ENCODE data around the gene ZFAND6.

The ZFAND6 gene

DNA sequence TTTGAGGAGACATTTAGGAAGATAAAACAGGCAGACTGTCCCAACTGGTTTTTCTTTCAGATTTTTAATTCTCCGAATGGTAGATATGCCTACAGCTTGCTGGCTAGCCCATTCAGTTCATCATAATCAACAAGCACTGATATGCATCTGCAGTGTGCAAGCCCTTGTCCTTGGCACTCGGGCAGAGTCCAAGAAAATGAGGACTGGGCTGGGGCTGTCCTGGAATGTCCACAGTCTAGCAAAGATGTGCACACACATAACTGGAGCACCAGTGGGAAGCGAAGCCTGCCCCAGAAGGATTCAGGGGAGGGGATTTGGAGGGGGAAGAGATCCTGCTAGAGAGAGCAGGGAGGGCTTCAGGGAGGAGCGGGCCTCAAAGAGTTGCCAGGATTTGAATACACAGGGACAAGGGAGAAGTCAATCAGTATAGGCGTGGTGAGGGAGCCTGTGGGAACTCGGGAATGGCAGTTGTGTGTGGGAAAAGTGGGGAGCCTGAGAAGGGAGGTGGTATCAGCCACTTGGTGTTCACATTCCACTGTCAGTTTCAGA lies 102.1 kb downstream of the ZFAND6 start:
- Histone ChIP-seq H3K4me1 (ENCODE audit: control insufficient read depth, insufficient read depth, low read length) (no peaks in the 10 kb centered on the region), H3K36me3 (ENCODE audit: control insufficient read depth, insufficient read depth, low read length) (peaks cover 14% of the 10 kb centered on the region), H3K9me3 (ENCODE audit: control insufficient read depth, insufficient read depth, low read length) (no peaks in the 10 kb centered on the region), H3K9ac (ENCODE audit: low read depth, low read length) (no peak overlapping the region), H3K27me3 (ENCODE audit: control insufficient read depth, insufficient read depth, low read length) (no peaks in the 10 kb centered on the region), H3K4me3 (ENCODE audit: low read depth, low read length) (no peak overlapping the region)

DNA sequence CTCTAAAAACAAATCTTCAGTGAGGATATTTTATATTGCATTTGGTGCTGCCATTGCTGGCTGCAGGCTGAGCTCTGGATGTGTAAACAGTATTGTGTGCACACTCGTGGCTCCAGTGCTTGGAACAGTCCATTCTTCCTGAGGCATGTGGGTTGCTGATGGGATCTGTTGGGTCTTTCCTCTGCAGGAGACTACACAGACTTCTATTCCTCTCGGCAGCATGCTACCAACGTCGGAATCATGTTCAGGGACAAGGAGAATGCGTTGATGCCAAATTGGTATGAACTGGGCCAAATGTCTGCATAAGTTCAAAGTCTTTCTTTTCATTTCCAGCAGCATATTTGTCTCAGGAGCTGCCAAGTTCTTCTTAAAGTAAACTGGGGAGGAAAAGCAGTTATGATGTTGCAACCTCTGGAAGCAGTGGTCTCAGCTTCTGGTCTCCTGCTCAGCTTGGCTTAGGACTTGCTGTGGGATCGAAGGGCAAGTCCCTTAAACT lies 102.6 kb downstream of the ZFAND6 start:
- Histone ChIP-seq H3K9ac (ENCODE audit: low read depth, low read length) (no peak overlapping the region), H3K36me3 (ENCODE audit: control insufficient read depth, insufficient read depth, low read length) (peaks cover 14% of the 10 kb centered on the region), H3K9me3 (ENCODE audit: control insufficient read depth, insufficient read depth, low read length) (no peaks in the 10 kb centered on the region), H3K27me3 (ENCODE audit: control insufficient read depth, insufficient read depth, low read length) (no peaks in the 10 kb centered on the region), H3K4me1 (ENCODE audit: control insufficient read depth, insufficient read depth, low read length) (no peaks in the 10 kb centered on the region), H3K4me3 (ENCODE audit: low read depth, low read length) (no peak overlapping the region)

DNA sequence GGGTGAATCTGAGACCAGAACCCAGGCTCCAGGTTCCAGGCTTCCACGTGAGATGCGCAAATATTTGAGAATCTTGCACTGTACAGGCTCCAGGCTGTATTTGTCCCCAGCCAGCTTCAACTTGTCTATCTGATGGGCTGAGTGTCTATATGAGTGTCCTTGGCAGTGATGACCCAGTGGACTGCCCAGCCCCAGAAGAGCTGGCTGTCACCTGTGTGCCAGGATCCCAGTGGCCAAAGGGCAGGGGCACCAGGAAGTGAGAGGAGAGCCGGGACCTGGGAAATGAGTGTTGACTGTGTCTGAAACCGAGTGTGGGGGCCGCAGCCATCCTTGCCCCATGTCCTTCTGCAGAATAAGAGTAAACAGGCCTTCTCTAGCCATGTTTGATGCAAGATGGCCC lies 103.7 kb downstream of the ZFAND6 start:
- Histone ChIP-seq H3K27me3 (ENCODE audit: control insufficient read depth, insufficient read depth, low read length) (no peaks in the 10 kb centered on the region), H3K9me3 (ENCODE audit: control insufficient read depth, insufficient read depth, low read length) (no peaks in the 10 kb centered on the region), H3K9ac (ENCODE audit: low read depth, low read length) (no peak overlapping the region), H3K36me3 (ENCODE audit: control insufficient read depth, insufficient read depth, low read length) (peaks cover 11% of the 10 kb centered on the region), H3K4me1 (ENCODE audit: control insufficient read depth, insufficient read depth, low read length) (no peaks in the 10 kb centered on the region), H3K4me3 (ENCODE audit: low read depth, low read length) (no peak overlapping the region)

GRCh38 chr15:80163897-80164296 lies 104.4 kb downstream of the ZFAND6 start:
- H3K4me3 ChIP-seq (ENCODE audit: low read depth, low read length): no peak overlapping the region
- no peaks in the 10 kb centered on the region for H3K9me3 ChIP-seq (ENCODE audit: control insufficient read depth, insufficient read depth, low read length)
- no peaks in the 10 kb centered on the region for H3K27me3 ChIP-seq (ENCODE audit: control insufficient read depth, insufficient read depth, low read length)
- H3K9ac ChIP-seq (ENCODE audit: low read depth, low read length): no peak overlapping the region
- H3K4me1 ChIP-seq (ENCODE audit: control insufficient read depth, insufficient read depth, low read length): no peaks in the 10 kb centered on the region
- peaks cover 10% of the 10 kb centered on the region for H3K36me3 ChIP-seq (ENCODE audit: control insufficient read depth, insufficient read depth, low read length)

DNA sequence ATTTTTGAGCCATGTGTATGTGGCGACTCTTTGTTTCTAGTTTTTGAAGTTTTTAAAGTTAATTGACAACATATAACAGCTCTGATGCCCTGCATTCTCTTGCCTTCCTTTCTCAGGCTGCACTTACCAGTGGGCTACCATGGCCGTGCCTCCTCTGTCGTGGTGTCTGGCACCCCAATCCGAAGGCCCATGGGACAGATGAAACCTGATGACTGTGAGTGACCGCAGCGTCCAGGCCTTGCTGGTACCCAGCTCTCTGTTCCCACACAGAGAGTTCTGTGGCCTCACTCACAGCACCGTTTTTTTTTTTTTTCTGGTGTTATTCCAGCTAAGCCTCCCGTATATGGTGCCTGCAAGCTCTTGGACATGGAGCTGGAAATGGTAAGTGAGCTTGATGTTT lies 108.5 kb downstream of the ZFAND6 start:
- H3K9me3 ChIP-seq (ENCODE audit: control insufficient read depth, insufficient read depth, low read length): no peaks in the 10 kb centered on the region
- no peaks in the 10 kb centered on the region for H3K4me1 ChIP-seq (ENCODE audit: control insufficient read depth, insufficient read depth, low read length)
- no peaks in the 10 kb centered on the region for H3K36me3 ChIP-seq (ENCODE audit: control insufficient read depth, insufficient read depth, low read length)
- no peak overlapping the region for H3K9ac ChIP-seq (ENCODE audit: low read depth, low read length)
- H3K27me3 ChIP-seq (ENCODE audit: control insufficient read depth, insufficient read depth, low read length): no peaks in the 10 kb centered on the region
- H3K4me3 ChIP-seq (ENCODE audit: low read depth, low read length): no peak overlapping the region

GRCh38 chr15:80168421-80168820 lies 108.9 kb downstream of the ZFAND6 start:
- Histone ChIP-seq H3K9ac (ENCODE audit: low read depth, low read length) (no peak overlapping the region), H3K4me3 (ENCODE audit: low read depth, low read length) (no peak overlapping the region), H3K9me3 (ENCODE audit: control insufficient read depth, insufficient read depth, low read length) (no peaks in the 10 kb centered on the region), H3K36me3 (ENCODE audit: control insufficient read depth, insufficient read depth, low read length) (no peaks in the 10 kb centered on the region), H3K27me3 (ENCODE audit: control insufficient read depth, insufficient read depth, low read length) (no peaks in the 10 kb centered on the region), H3K4me1 (ENCODE audit: control insufficient read depth, insufficient read depth, low read length) (no peaks in the 10 kb centered on the region)

DNA sequence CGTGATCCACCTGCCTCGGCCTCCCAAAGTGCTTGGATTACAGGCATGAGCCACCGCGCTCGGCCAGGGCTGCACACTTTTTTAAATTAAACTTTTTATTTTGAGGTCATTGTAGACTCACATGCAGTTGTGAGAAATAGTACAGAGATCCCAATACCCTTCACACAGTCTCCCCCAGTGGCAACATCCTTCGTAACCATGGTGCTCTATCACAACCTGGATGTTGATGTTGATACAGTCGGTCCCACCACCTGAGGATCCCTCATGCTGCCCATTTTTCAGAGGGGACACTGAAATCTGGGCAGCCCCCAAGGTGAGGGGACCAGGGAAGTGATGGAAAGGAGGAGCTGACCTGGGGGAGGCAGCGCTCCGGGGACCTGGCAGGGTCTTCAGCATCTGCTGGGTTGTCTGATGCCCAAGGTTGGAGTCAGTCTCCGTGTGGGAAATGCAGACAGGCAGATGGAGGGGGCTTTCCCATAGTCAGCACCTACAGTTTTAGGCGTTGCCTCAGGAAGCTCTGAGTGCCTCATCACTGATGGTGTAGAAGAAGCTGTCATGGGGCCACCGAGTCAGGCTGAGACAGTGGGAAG lies 110.4 kb downstream of the ZFAND6 start:
- no peaks in the 10 kb centered on the region for H3K4me1 ChIP-seq (ENCODE audit: control insufficient read depth, insufficient read depth, low read length)
- no peak overlapping the region for H3K9ac ChIP-seq (ENCODE audit: low read depth, low read length)
- H3K27me3 ChIP-seq (ENCODE audit: control insufficient read depth, insufficient read depth, low read length): no peaks in the 10 kb centered on the region
- peaks cover 3% of the 10 kb centered on the region for H3K36me3 ChIP-seq (ENCODE audit: control insufficient read depth, insufficient read depth, low read length)
- no peak overlapping the region for H3K4me3 ChIP-seq (ENCODE audit: low read depth, low read length)
- no peaks in the 10 kb centered on the region for H3K9me3 ChIP-seq (ENCODE audit: control insufficient read depth, insufficient read depth, low read length)

DNA sequence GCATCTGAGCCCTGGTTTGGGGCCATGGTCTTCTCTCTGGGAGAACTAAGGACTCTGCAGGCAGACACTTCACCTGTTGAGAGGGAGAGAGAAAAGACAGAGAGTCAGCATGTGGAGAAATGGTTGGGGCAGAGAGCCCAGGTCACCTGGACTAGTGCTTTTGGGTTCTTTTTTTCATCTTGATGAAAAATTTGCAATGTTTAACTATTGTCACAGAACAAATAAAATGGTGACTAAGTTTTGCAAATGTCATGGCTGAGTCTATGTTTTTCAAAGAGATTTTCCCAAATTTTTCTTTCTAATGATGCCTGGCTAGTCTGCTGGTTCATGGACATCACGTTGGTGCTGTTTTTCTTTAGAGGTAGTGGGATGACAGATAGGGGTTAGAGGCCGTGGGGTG lies 111.1 kb downstream of the ZFAND6 start:
- no peak overlapping the region for H3K4me3 ChIP-seq (ENCODE audit: low read depth, low read length)
- H3K27me3 ChIP-seq (ENCODE audit: control insufficient read depth, insufficient read depth, low read length): no peaks in the 10 kb centered on the region
- no peaks in the 10 kb centered on the region for H3K9me3 ChIP-seq (ENCODE audit: control insufficient read depth, insufficient read depth, low read length)
- H3K9ac ChIP-seq (ENCODE audit: low read depth, low read length): no peak overlapping the region
- H3K4me1 ChIP-seq (ENCODE audit: control insufficient read depth, insufficient read depth, low read length): no peaks in the 10 kb centered on the region
- peaks cover 3% of the 10 kb centered on the region for H3K36me3 ChIP-seq (ENCODE audit: control insufficient read depth, insufficient read depth, low read length)

GRCh38 chr15:80171787-80172186 lies 112.3 kb downstream of the ZFAND6 start:
- Histone ChIP-seq H3K36me3 (ENCODE audit: control insufficient read depth, insufficient read depth, low read length) (peaks cover 3% of the 10 kb centered on the region), H3K9me3 (ENCODE audit: control insufficient read depth, insufficient read depth, low read length) (no peaks in the 10 kb centered on the region), H3K9ac (ENCODE audit: low read depth, low read length) (no peak overlapping the region), H3K27me3 (ENCODE audit: control insufficient read depth, insufficient read depth, low read length) (no peaks in the 10 kb centered on the region), H3K4me1 (ENCODE audit: control insufficient read depth, insufficient read depth, low read length) (no peaks in the 10 kb centered on the region), H3K4me3 (ENCODE audit: low read depth, low read length) (no peak overlapping the region)

GRCh38 chr15:80172401-80172800 lies 112.9 kb downstream of the ZFAND6 start:
- Histone ChIP-seq H3K36me3 (ENCODE audit: control insufficient read depth, insufficient read depth, low read length) (peaks cover 4% of the 10 kb centered on the region), H3K4me3 (ENCODE audit: low read depth, low read length) (no peak overlapping the region), H3K9me3 (ENCODE audit: control insufficient read depth, insufficient read depth, low read length) (no peaks in the 10 kb centered on the region), H3K9ac (ENCODE audit: low read depth, low read length) (no peak overlapping the region), H3K27me3 (ENCODE audit: control insufficient read depth, insufficient read depth, low read length) (no peaks in the 10 kb centered on the region), H3K4me1 (ENCODE audit: control insufficient read depth, insufficient read depth, low read length) (no peaks in the 10 kb centered on the region)

GRCh38 chr15:80173022-80173759 lies 113.7 kb downstream of the ZFAND6 start:
- no peak overlapping the region for H3K4me3 ChIP-seq (ENCODE audit: low read depth, low read length)
- no peaks in the 10 kb centered on the region for H3K9me3 ChIP-seq (ENCODE audit: control insufficient read depth, insufficient read depth, low read length)
- H3K36me3 ChIP-seq (ENCODE audit: control insufficient read depth, insufficient read depth, low read length): peaks cover 9% of the 10 kb centered on the region
- H3K9ac ChIP-seq (ENCODE audit: low read depth, low read length): no peak overlapping the region
- H3K4me1 ChIP-seq (ENCODE audit: control insufficient read depth, insufficient read depth, low read length): no peaks in the 10 kb centered on the region
- H3K27me3 ChIP-seq (ENCODE audit: control insufficient read depth, insufficient read depth, low read length): no peaks in the 10 kb centered on the region

Data from iPS-15b (cell line).